ENCODE results near the gene IRX3. TPM values are rescaled to one million over a fixed set of nuclear protein-coding genes. Genes with fewer than 3 reads are reported as not detected.

IRX3 gene
- total RNA-seq (2014; rRNA removed) (not detected in 2 replicates), Bru-seq, nascent RNA (not detected), BruChase-seq, experiment 1, labeled RNA remaining after a 6-hour chase (not detected), BruChase-seq, experiment 2, labeled RNA remaining after a 2-hour chase (not detected)
- long read RNA-seq: 0 reads

DNA sequence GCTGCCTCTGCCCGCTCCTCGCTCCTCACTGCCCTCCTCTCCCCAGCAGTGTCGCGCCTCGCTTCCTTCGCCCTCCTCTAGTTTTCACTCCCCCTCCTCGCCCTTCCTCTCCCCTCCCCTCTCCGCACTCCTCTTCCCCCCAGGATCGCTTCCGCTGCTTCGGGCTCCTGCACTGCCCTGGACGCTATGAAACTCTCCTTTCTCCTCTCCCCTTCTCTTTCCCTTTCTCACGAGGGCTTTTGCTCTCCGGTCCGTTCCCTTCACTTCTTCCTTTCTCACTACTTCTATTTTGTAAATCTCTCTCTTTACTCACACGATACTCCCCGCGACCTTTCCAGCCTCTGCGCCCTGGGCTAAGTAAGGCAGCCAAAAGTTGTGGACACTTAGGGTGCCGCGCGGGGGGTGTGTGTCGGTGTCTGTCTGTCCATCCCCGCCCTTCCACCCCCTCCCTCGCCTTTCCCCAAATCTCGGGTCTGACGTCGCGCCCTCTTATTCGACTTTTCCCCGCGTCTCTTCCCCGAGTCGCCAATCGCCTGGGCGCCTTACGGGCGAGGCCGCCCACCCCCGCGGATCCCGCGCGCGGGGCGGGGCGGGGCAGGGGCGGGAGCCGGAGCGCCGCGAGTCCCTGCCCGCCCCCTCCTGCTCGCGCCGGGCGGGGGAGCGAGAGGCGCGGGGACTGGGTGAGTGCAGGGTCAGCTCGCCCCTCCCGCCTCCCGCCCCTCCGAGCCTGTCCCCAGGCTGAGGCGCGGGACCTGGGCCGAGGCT lies at the start of gene IRX3:
Gene IRX3 (minus strand): TSS at position 422 of the 765 bp plus-strand sequence. CDS start 737 bp downstream, outside the sequence.
- ChIA-PET POLR2A (ENCODE audit: unreplicated experiment) (no interaction called here), CTCF (no interaction called here)
- DNase-seq (peak; percentile 19), ATAC-seq (peak; percentile 34)
- Histone ChIP-seq H3K79me2 (ENCODE audit: low read length) (no peaks in the 10 kb centered on the region), H3F3A (ENCODE audit: low read length, unreplicated experiment) (no peaks in the 10 kb centered on the region), H2AFZ (ENCODE audit: low read length) (peak within 1 kb of the TSS; percentile 57), H3K4me3 (ENCODE audit: low read length) (peak within 1 kb of the TSS; percentile 59), H3K9me3 (ENCODE audit: low read length) (no peaks in the 10 kb centered on the region), H3K27me3 (ENCODE audit: low read length) (peaks cover 46% of the 10 kb centered on the region), H3K9ac (ENCODE audit: low read length) (no peak within 1 kb of the TSS), H3K27ac (ENCODE audit: low read length) (no peak within 1 kb of the TSS), H4K20me1 (ENCODE audit: low read length) (no peaks in the 10 kb centered on the region), H3K36me3 (ENCODE audit: low read depth, low read length) (no peaks in the 10 kb centered on the region), H3K9me2 (replicated peaks; ENCODE audit: low read length) (no peaks in the 10 kb centered on the region), H3K4me2 (ENCODE audit: low read length) (peak within 1 kb of the TSS; percentile 77), H3K4me1 (ENCODE audit: insufficient read depth, low read length) (no peaks in the 10 kb centered on the region)
- intact Hi-C loops (cut with micrococcal nuclease): no loop called here
- BruUV-seq (replicated peaks): no TSS peak
- TF ChIP-seq EZH2phosphoT487 (IDR thresholded peaks at IDR 0.05; ENCODE audit: borderline replicate concordance, low read length) (no peak), EZH2 (IDR thresholded peaks at IDR 0.05; ENCODE audit: low read length, unreplicated experiment) (peak; percentile 24)

DNA sequence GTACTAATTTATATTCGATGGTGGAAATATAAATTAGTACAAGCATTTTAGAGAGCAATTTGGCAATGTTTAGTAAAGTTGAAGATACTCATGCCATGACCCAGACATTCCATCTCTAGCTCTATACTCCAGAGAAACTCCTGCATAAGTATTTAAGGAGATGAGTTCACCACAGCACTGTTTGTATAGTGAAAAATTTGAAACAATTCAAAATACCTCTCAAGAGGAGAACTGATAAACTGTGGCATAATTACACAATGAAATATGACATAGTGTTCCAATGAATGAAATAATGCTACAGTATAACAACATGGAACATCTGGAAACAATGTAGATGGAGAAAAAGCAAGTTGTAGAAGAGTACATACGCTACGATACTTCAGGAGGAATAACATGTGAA lies 48.6 kb upstream of the IRX3 start:
- TF ChIP-seq, protein P1, sequence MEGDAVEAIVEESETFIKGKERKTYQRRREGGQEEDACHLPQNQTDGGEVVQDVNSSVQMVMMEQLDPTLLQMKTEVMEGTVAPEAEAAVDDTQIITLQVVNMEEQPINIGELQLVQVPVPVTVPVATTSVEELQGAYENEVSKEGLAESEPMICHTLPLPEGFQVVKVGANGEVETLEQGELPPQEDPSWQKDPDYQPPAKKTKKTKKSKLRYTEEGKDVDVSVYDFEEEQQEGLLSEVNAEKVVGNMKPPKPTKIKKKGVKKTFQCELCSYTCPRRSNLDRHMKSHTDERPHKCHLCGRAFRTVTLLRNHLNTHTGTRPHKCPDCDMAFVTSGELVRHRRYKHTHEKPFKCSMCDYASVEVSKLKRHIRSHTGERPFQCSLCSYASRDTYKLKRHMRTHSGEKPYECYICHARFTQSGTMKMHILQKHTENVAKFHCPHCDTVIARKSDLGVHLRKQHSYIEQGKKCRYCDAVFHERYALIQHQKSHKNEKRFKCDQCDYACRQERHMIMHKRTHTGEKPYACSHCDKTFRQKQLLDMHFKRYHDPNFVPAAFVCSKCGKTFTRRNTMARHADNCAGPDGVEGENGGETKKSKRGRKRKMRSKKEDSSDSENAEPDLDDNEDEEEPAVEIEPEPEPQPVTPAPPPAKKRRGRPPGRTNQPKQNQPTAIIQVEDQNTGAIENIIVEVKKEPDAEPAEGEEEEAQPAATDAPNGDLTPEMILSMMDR (conservative IDR thresholded peaks at IDR 0.05; ENCODE audit: low read depth, low read length): no peak
- TF ChIP-seq EZH2phosphoT487 (IDR thresholded peaks at IDR 0.05; ENCODE audit: borderline replicate concordance, low read length): no peak
- no peak for TF ChIP-seq EZH2 (IDR thresholded peaks at IDR 0.05; ENCODE audit: low read length, unreplicated experiment)
- Histone ChIP-seq H3K27me3 (ENCODE audit: low read length) (no peaks in the 10 kb centered on the region), H4K20me1 (ENCODE audit: low read length) (no peaks in the 10 kb centered on the region), H3K79me2 (ENCODE audit: low read length) (no peaks in the 10 kb centered on the region), H3K4me2 (ENCODE audit: low read length) (no peak overlapping the region), H3K36me3 (ENCODE audit: low read depth, low read length) (no peaks in the 10 kb centered on the region), H3K27ac (ENCODE audit: low read length) (no peak overlapping the region), H3K4me1 (ENCODE audit: insufficient read depth, low read length) (no peaks in the 10 kb centered on the region), H3F3A (ENCODE audit: low read length, unreplicated experiment) (no peaks in the 10 kb centered on the region), H3K9me2 (replicated peaks; ENCODE audit: low read length) (no peaks in the 10 kb centered on the region), H3K4me3 (ENCODE audit: low read length) (no peak overlapping the region), H3K9me3 (ENCODE audit: low read length) (no peaks in the 10 kb centered on the region), H3K9ac (ENCODE audit: low read length) (no peak overlapping the region), H2AFZ (ENCODE audit: low read length) (no peak overlapping the region)
- CTCF ChIA-PET: no interaction called here
- POLR2A ChIA-PET (ENCODE audit: unreplicated experiment): no interaction called here
- ATAC-seq: no peak
- no peak for DNase-seq
- intact Hi-C loops (cut with micrococcal nuclease): no loop called here
- BruUV-seq (replicated peaks): no TSS peak

DNA sequence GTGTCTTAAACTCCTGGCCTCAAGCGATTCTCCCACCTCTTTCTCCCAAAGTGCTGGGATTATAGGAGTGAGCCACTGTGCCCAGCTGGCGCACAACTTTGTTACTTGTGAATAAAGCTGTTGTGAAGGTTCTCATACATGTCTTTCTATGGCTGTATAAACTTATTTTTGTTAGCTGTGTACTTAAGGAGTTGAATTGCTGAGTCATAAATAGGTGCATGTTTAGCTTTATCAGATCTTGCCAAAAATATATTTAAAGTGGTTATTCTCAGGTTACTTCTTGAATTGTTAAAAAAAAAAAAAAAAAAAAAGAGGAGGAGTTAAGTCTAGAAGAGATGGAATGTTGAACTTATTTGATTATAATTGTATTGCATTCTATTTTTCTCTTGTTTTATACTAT lies 47.6 kb upstream of the IRX3 start:
- BruUV-seq (replicated peaks): no TSS peak
- H4K20me1 ChIP-seq (ENCODE audit: low read length): no peaks in the 10 kb centered on the region
- H2AFZ ChIP-seq (ENCODE audit: low read length): no peak overlapping the region
- no peak overlapping the region for H3K9ac ChIP-seq (ENCODE audit: low read length)
- H3K27me3 ChIP-seq (ENCODE audit: low read length): peaks cover 4% of the 10 kb centered on the region; the same call in 1 of the 2 replicates
- H3K4me3 ChIP-seq (ENCODE audit: low read length): no peak overlapping the region
- H3K9me2 ChIP-seq (replicated peaks; ENCODE audit: low read length): no peaks in the 10 kb centered on the region
- ATAC-seq (no peak), DNase-seq (peak; percentile 21)
- intact Hi-C loops (cut with micrococcal nuclease): no loop called here
- no peak overlapping the region for H3K27ac ChIP-seq (ENCODE audit: low read length)
- no peaks in the 10 kb centered on the region for H3K9me3 ChIP-seq (ENCODE audit: low read length)
- no peak overlapping the region for H3K4me2 ChIP-seq (ENCODE audit: low read length)
- no peaks in the 10 kb centered on the region for H3F3A ChIP-seq (ENCODE audit: low read length, unreplicated experiment)
- POLR2A ChIA-PET (ENCODE audit: unreplicated experiment): no interaction called here
- no peaks in the 10 kb centered on the region for H3K4me1 ChIP-seq (ENCODE audit: insufficient read depth, low read length)
- H3K79me2 ChIP-seq (ENCODE audit: low read length): no peaks in the 10 kb centered on the region
- CTCF ChIA-PET: interaction anchor here (0.7 kb wide), 1 partner anchor 785 kb away, joined by 9 read pairs; no protein-coding TSS in a partner anchor
- TF ChIP-seq EZH2phosphoT487 (IDR thresholded peaks at IDR 0.05; ENCODE audit: borderline replicate concordance, low read length) (no peak), EZH2 (IDR thresholded peaks at IDR 0.05; ENCODE audit: low read length, unreplicated experiment) (no peak)
- TF ChIP-seq, protein P1 (conservative IDR thresholded peaks at IDR 0.05; ENCODE audit: low read depth, low read length): no peak
- no peaks in the 10 kb centered on the region for H3K36me3 ChIP-seq (ENCODE audit: low read depth, low read length)
